ENCODE data around the gene AACS.

GRCh38 chr12:125061229-125061628 lies 4.0 kb upstream of the AACS start:
- TF ChIP-seq POLR2A (IDR thresholded peaks at IDR 0.05) (no peak), CTCF (IDR thresholded peaks at IDR 0.05) (no peak)
